H9 (cell line): Measurements from ENCODE around the gene CAMK1G. TPM values are rescaled to one million over a fixed set of nuclear protein-coding genes. Genes with fewer than 3 reads are reported as not detected.

Source experiments
- DNase-seq: peaks from one replicate; pipeline ENCODE4 v3.0.0-alpha.2; 2017
- H2AFZ ChIP-seq: one replicate; pipeline ENCODE4 v1.6.1; 2013; ENCODE audit warnings: mild to moderate bottlenecking, low read length, control low read depth, moderate library complexity
- H2AK5ac ChIP-seq: 2 replicates; pipeline ENCODE4 v1.6.1; 2013; ENCODE audit warnings: low read length, control low read depth, mixed read lengths; ENCODE audit not compliant: insufficient read length
- H2BK120ac ChIP-seq: one replicate; pipeline ENCODE4 v1.6.1; 2013; ENCODE audit warnings: low read depth, mild to moderate bottlenecking, low read length, control low read depth, inconsistent platforms; ENCODE audit not compliant: poor library complexity, severe bottlenecking
- H2BK12ac ChIP-seq: 2 replicates; pipeline ENCODE4 v1.6.1; 2013; ENCODE audit warnings: low read length, control low read depth, mixed read lengths, low read depth; ENCODE audit not compliant: insufficient read length
- H2BK15ac ChIP-seq: 2 replicates; pipeline ENCODE4 v1.6.1; 2013; ENCODE audit warnings: low read depth, low read length, control low read depth
- H2BK20ac ChIP-seq: one replicate; pipeline ENCODE4 v1.6.1; 2013; ENCODE audit warnings: low read depth, mild to moderate bottlenecking, low read length, control low read depth, inconsistent platforms; ENCODE audit not compliant: poor library complexity, severe bottlenecking
- H2BK5ac ChIP-seq: 2 replicates; pipeline ENCODE4 v1.6.1; 2013; ENCODE audit warnings: low read length, control low read depth, mixed read lengths; ENCODE audit not compliant: insufficient read length
- H3K14ac ChIP-seq: 2 replicates; pipeline ENCODE4 v1.6.1; 2013; ENCODE audit warnings: low read length, control low read depth; ENCODE audit not compliant: insufficient read depth
- H3K18ac ChIP-seq: 2 replicates; pipeline ENCODE4 v1.6.1; 2013; ENCODE audit warnings: low read depth, mild to moderate bottlenecking, mixed read lengths, low read length, control low read depth; ENCODE audit not compliant: insufficient read length
- H3K23ac ChIP-seq: 2 replicates; pipeline ENCODE4 v1.6.1; 2013; ENCODE audit warnings: low read length, control low read depth, mixed read lengths, low read depth; ENCODE audit not compliant: insufficient read length
- H3K23me2 ChIP-seq: 2 replicates; pipeline ENCODE4 v1.6.1; 2013; ENCODE audit warnings: low read depth, mild to moderate bottlenecking, mixed read lengths, low read length, control low read depth; ENCODE audit not compliant: insufficient read length, poor library complexity, severe bottlenecking
- H3K27ac ChIP-seq: 2 replicates; pipeline ENCODE4 v1.5.1; 2013; ENCODE audit warnings: low read length, control low read depth, mixed read lengths, low read depth; ENCODE audit not compliant: insufficient read length
- H3K27me3 ChIP-seq: 2 replicates; pipeline ENCODE4 v1.6.1; 2013; ENCODE audit warnings: low read length, control low read depth, inconsistent platforms; ENCODE audit not compliant: insufficient read depth
- H3K4ac ChIP-seq: 2 replicates; pipeline ENCODE4 v1.6.1; 2013; ENCODE audit warnings: low read depth, mild to moderate bottlenecking, control low read depth, inconsistent platforms, low read length, moderate library complexity
- H3K4me1 ChIP-seq: 2 replicates; pipeline ENCODE4 v1.6.1; 2013; ENCODE audit warnings: low read length, control low read depth, inconsistent platforms; ENCODE audit not compliant: insufficient read depth
- H3K4me2 ChIP-seq: 2 replicates; pipeline ENCODE4 v1.6.1; 2013; ENCODE audit warnings: low read length, control low read depth, mixed read lengths; ENCODE audit not compliant: insufficient read length, insufficient read depth
- H3K56ac ChIP-seq: 2 replicates; pipeline ENCODE4 v1.6.1; 2013; ENCODE audit warnings: low read depth, mild to moderate bottlenecking, mixed read lengths, low read length, control low read depth; ENCODE audit not compliant: insufficient read length
- H3K79me1 ChIP-seq: 2 replicates; pipeline ENCODE4 v1.6.1; 2013; ENCODE audit warnings: low read depth, mild to moderate bottlenecking, moderate library complexity, low read length, control low read depth, inconsistent platforms; ENCODE audit not compliant: insufficient read depth, poor library complexity, severe bottlenecking
- H3K79me2 ChIP-seq: 2 replicates; pipeline ENCODE4 v1.6.1; 2013; ENCODE audit warnings: low read length, control low read depth, inconsistent platforms; ENCODE audit not compliant: insufficient read depth
- H3K9ac ChIP-seq: 2 replicates; pipeline ENCODE4 v1.6.1; 2013; ENCODE audit warnings: low read length, control low read depth, mixed read lengths; ENCODE audit not compliant: insufficient read length; ENCODE audit errors: extremely low read depth
- H3K9me3 ChIP-seq: one replicate; pipeline ENCODE4 v1.6.1; 2013; ENCODE audit warnings: low read depth, low read length, inconsistent platforms; ENCODE audit not compliant: control insufficient read depth
- H3T11ph ChIP-seq: one replicate; pipeline ENCODE4 v1.6.1; 2013; ENCODE audit warnings: mild to moderate bottlenecking, low read length, control low read depth, inconsistent platforms
- H4K20me1 ChIP-seq: one replicate; pipeline ENCODE4 v1.6.1; 2013; ENCODE audit not compliant: control insufficient read depth, insufficient read length, insufficient read depth
- H4K5ac ChIP-seq: 2 replicates; pipeline ENCODE4 v1.6.1; 2013; ENCODE audit warnings: low read depth, mild to moderate bottlenecking, mixed read lengths, low read length, control low read depth; ENCODE audit not compliant: insufficient read length
- H4K8ac ChIP-seq: replicated peaks from 2 replicates; pipeline ENCODE4 v1.6.1; 2013; ENCODE audit warnings: low read length, control low read depth, mixed read lengths, low read depth; ENCODE audit not compliant: insufficient read length
- H4K91ac ChIP-seq: 2 replicates; pipeline ENCODE4 v1.6.1; 2013; ENCODE audit warnings: low read depth, mild to moderate bottlenecking, moderate library complexity, mixed read lengths, low read length, control low read depth; ENCODE audit not compliant: insufficient read length
- H3K27ac Mint-ChIP-seq, 3 experiments: 2 replicates in 2 of 3; 3 replicates in 1 of 3; pipeline ENCODE4 v1.8.0; 2020 to 2021; ENCODE audit warnings: mixed read lengths in 3 of 3, mild to moderate bottlenecking in 1 of 3, moderate library complexity in 1 of 3
- H3K27me3 Mint-ChIP-seq: 2 replicates; pipeline ENCODE4 v1.8.0; 2021; ENCODE audit warnings: low read depth, mild to moderate bottlenecking, moderate library complexity, mixed read lengths
- H3K36me3 Mint-ChIP-seq, 3 experiments: 2 replicates in 2 of 3; 3 replicates in 1 of 3; pipeline ENCODE4 v1.8.0; 2020 to 2021; ENCODE audit warnings: low read depth in 3 of 3, mixed read lengths in 3 of 3; ENCODE audit not compliant: insufficient read depth in 1 of 3
- H3K4me1 Mint-ChIP-seq, 2 experiments: 2 replicates each; pipeline ENCODE4 v1.8.0; 2020; ENCODE audit warnings: mixed read lengths in 2 of 2
- H3K4me3 Mint-ChIP-seq, 2 experiments: 2 replicates in 1 of 2; 3 replicates in 1 of 2; pipeline ENCODE4 v1.8.0; 2020 to 2021; ENCODE audit warnings: mild to moderate bottlenecking in 2 of 2, mixed read lengths in 2 of 2, moderate library complexity in 1 of 2
- H3K9me3 Mint-ChIP-seq, 2 experiments: 2 replicates in 1 of 2; 3 replicates in 1 of 2; pipeline ENCODE4 v1.8.0; 2020; ENCODE audit warnings: mild to moderate bottlenecking in 2 of 2, mixed read lengths in 2 of 2, moderate library complexity in 1 of 2
- CTCF ChIP-seq: fragments of 200-600 bp; sonication (generic); conservative IDR thresholded peaks from 3 replicates; pipeline ENCODE4 v1.8.0; 2021; ENCODE audit warnings: antibody characterized with exemption, mild to moderate bottlenecking
- WGBS: extraction: QIAGEN DNeasy Blood & Tissue Kit; methylation state at CpG from one replicate; pipeline ENCODE4 v1.1.7; 2013; ENCODE audit warnings: missing lambda C conversion rate, low lambda C conversion rate, mixed read lengths; ENCODE audit not compliant: insufficient read length; ENCODE audit errors: extremely low coverage; 5-methylcytosine and 5-hydroxymethylcytosine counted together
- total RNA-seq: library from RNA; stranded (reverse); gene quantifications from 2 replicates; pipeline ENCODE4 v1.2.1, GENCODE V29; 2021

CAMK1G gene
- total RNA-seq, 1 experiment from 2014 or later = 0.28 TPM

GRCh38 chr1:209627732-209628196, 44.2 kb downstream of the CAMK1G start:
- WGBS = no CpG with 5 or more reads among the region's 16 CpGs
- no peak overlapping the region for H2AFZ ChIP-seq
- no peak overlapping the region for H3K9ac ChIP-seq
- no peaks in the 10 kb centered on the region for H4K20me1 ChIP-seq
- H3K79me2 ChIP-seq = no peaks in the 10 kb centered on the region
- H4K5ac ChIP-seq = no peak overlapping the region
- no peak overlapping the region for H3K27ac ChIP-seq
- TF ChIP-seq CTCF = peak; percentile 97
- Mint-ChIP-seq H3K9me3 (no peaks in the 10 kb centered on the region), H3K27me3 (peaks cover 11% of the 10 kb centered on the region), H3K36me3 (no peaks in the 10 kb centered on the region), H3K4me1 (peaks cover 34 to 37% of the 10 kb centered on the region in 2 experiments), H3K4me3 (no peak overlapping the region; a peak in 1 of 5 replicates), H3K27ac (no peak overlapping the region)
- H2BK5ac ChIP-seq = no peak overlapping the region
- DNase-seq = peak; percentile 94
- no peak overlapping the region for H2BK20ac ChIP-seq
- no peak overlapping the region for H3K56ac ChIP-seq
- no peak overlapping the region for H3T11ph ChIP-seq
- no peak overlapping the region for H4K8ac ChIP-seq
- no peaks in the 10 kb centered on the region for H3K79me1 ChIP-seq
- no peak overlapping the region for H2AK5ac ChIP-seq
- no peak overlapping the region for H3K18ac ChIP-seq
- no peaks in the 10 kb centered on the region for H3K9me3 ChIP-seq
- no peak overlapping the region for H4K91ac ChIP-seq
- H2BK120ac ChIP-seq = no peak overlapping the region
- no peak overlapping the region for H2BK12ac ChIP-seq
- H3K23ac ChIP-seq = no peak overlapping the region
- H3K4ac ChIP-seq = no peak overlapping the region
- no peak overlapping the region for H3K4me2 ChIP-seq
- no peaks in the 10 kb centered on the region for H3K27me3 ChIP-seq
- H3K4me1 ChIP-seq = no peaks in the 10 kb centered on the region; the same call in 1 of the 2 replicates
- no peaks in the 10 kb centered on the region for H3K23me2 ChIP-seq
- no peak overlapping the region for H2BK15ac ChIP-seq
- no peak overlapping the region for H3K14ac ChIP-seq
